ENCODE measurements around the gene TM2D1.

DNA sequence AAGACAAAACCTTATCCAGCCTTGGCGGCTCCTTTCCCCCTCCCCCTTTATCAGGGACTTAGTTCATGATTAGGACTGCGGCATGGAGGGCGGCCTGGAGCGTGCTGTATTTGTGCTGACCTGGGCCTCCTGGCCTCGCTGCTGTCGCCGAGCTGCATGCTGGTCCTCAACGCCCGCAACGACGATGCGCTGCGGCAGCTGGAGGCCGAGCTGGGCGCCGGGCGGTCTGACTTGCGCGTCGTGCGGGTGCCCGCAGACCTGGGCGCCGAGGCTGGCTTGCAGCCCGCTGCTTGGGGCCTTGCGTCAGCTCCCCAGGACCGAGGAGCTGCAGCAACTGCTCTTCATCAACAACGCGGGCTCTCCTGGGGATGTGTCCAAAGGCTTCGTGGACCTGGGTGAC is 70.9 kb downstream of the TM2D1 start:
- TF ChIP-seq EZH2phosphoT487 (conservative IDR thresholded peaks at IDR 0.05; ENCODE audit: low read length) (no peak), CTCF (IDR thresholded peaks at IDR 0.05; ENCODE audit: insufficient read depth, low read length, poor library complexity, severe bottlenecking) (no peak)

Measured in SU-DHL-6 (cell line).